NCI-H1105 (cell line): ENCODE data around the gene FAM170B.

Source experiments
- DNase-seq: peaks from one replicate; lab custom pipeline; 2025; lab: John Stamatoyannopoulos, UW

Gene FAM170B

GRCh38 chr10:49133706-49134248, at the start of gene FAM170B:
FAM170B (minus strand) TSS chr10:49134021; CDS start chr10:49133918, 103 bp downstream.
- DNase-seq = no peak

GRCh38 chr10:49182776-49183175, 49.0 kb upstream of the FAM170B start:
- no peak for DNase-seq

- no peak for DNase-seq
Observed at GRCh38 chr10:49180444-49180860, 46.6 kb upstream of the FAM170B start.

- DNase-seq = no peak
Observed at GRCh38 chr10:49179699-49180443, 46.0 kb upstream of the FAM170B start.

- DNase-seq = no peak
Observed at GRCh38 chr10:49178489-49179471, 45.0 kb upstream of the FAM170B start.

GRCh38 chr10:49177391-49178355, 43.9 kb upstream of the FAM170B start:
- no peak for DNase-seq

GRCh38 chr10:49176310-49177268, 42.8 kb upstream of the FAM170B start:
- no peak for DNase-seq

- no peak for DNase-seq
Observed at GRCh38 chr10:49175587-49176309, 41.9 kb upstream of the FAM170B start.

- DNase-seq = no peak
Observed at GRCh38 chr10:49174926-49175500, 41.2 kb upstream of the FAM170B start.

GRCh38 chr10:49174261-49174925, 40.6 kb upstream of the FAM170B start:
- DNase-seq = no peak

- no peak for DNase-seq
Observed at GRCh38 chr10:49173853-49174252, 40.0 kb upstream of the FAM170B start.

- no peak for DNase-seq
Observed at GRCh38 chr10:49173201-49173772, 39.5 kb upstream of the FAM170B start.

GRCh38 chr10:49172777-49173132, 38.9 kb upstream of the FAM170B start:
- DNase-seq = no peak

- DNase-seq = no peak
Observed at GRCh38 chr10:49172061-49172776, 38.4 kb upstream of the FAM170B start.

- DNase-seq = no peak
Observed at GRCh38 chr10:49171326-49172060, 37.7 kb upstream of the FAM170B start.

- no peak for DNase-seq
Observed at GRCh38 chr10:49170632-49171325, 37.0 kb upstream of the FAM170B start.
